ENCODE measurements around the gene HK1.

GRCh38 chr10:69243817-69244216, 34.5 kb upstream of the HK1 start:
- TF ChIP-seq SMC3 (IDR thresholded peaks at IDR 0.05; ENCODE audit: low read length) (no peak), ZNF75D (CRISPR knock-in tag; IDR thresholded peaks at IDR 0.05; ENCODE audit: borderline replicate concordance) (no peak), CTCF (CRISPR knock-in tag; IDR thresholded peaks at IDR 0.05) (no peak), ZBTB21 (CRISPR knock-in tag; IDR thresholded peaks at IDR 0.05) (no peak), TCF7L2 (IDR thresholded peaks at IDR 0.05; ENCODE audit: low read depth, low read length) (no peak), SP2 (CRISPR knock-in tag; IDR thresholded peaks at IDR 0.05) (no peak), RELA (CRISPR knock-in tag; IDR thresholded peaks at IDR 0.05) (no peak), FOXK2 (IDR thresholded peaks at IDR 0.05) (no peak), POLR2AphosphoS5 (IDR thresholded peaks at IDR 0.05; ENCODE audit: low read depth, low read length) (no peak), SIN3A (IDR thresholded peaks at IDR 0.05; ENCODE audit: borderline replicate concordance, low read depth, low read length) (no peak)

All from HepG2 (cell line).